IMR-90 (cell line): ENCODE measurements around the gene THOC2. TPM values are rescaled to one million over a fixed set of nuclear protein-coding genes. Genes with fewer than 3 reads are reported as not detected.

Experiments used
- ATAC-seq: fragments of 200-7000 bp; cut with Tn5 transposase; 2 replicates; pipeline ENCODE4 v1.9.1; 2020; ENCODE audit warnings: low read depth, mild to moderate bottlenecking, moderate library complexity
- BruUV-seq: library from RNA; stranded (reverse); fragments of 400-500 nt; replicated peaks from 2 replicates; lab custom pipeline; 2021; lab: Mats Ljungman, UMichigan
- CTCF ChIA-PET: fragments of 300-600 bp; formaldehyde crosslinking; extraction: SDS; loops from one replicate; lab custom pipeline; 2021; ENCODE audit warnings: antibody characterized with exemption; lab: Yijun Ruan, JAX
- POLR2A ChIA-PET: fragments of 300-600 bp; sonication (Branson Sonifier 250); formaldehyde crosslinking; loops from one replicate; lab custom pipeline; 2022; ENCODE audit warnings: antibody characterized with exemption; ENCODE audit not compliant: unreplicated experiment; lab: Charles Lee
- DNase-seq: peaks from one replicate; pipeline ENCODE4 v3.0.0; 2013
- H2AFZ ChIP-seq: replicated peaks from 2 replicates; pipeline ENCODE3; 2013; ENCODE audit warnings: low read length, mild to moderate bottlenecking; ENCODE audit not compliant: poor library complexity
- H2AK5ac ChIP-seq: 2 replicates; pipeline ENCODE4 v1.6.1; 2013; ENCODE audit warnings: low read depth, low read length, inconsistent platforms
- H2AK9ac ChIP-seq: replicated peaks from 2 replicates; pipeline ENCODE3; 2013; ENCODE audit warnings: mild to moderate bottlenecking, low read depth, low read length, moderate library complexity; ENCODE audit not compliant: poor library complexity
- H2BK120ac ChIP-seq: 2 replicates; pipeline ENCODE4 v1.6.1; 2013; ENCODE audit warnings: low read depth, low read length, inconsistent platforms
- H2BK15ac ChIP-seq: 3 replicates; pipeline ENCODE4 v1.6.1; 2013; ENCODE audit warnings: low read depth, low read length, inconsistent platforms
- H2BK20ac ChIP-seq: 2 replicates; pipeline ENCODE4 v1.6.1; 2013; ENCODE audit warnings: low read depth, mild to moderate bottlenecking, inconsistent platforms, low read length, moderate library complexity
- H2BK5ac ChIP-seq: 2 replicates; pipeline ENCODE4 v1.6.1; 2013; ENCODE audit warnings: mild to moderate bottlenecking, low read depth, low read length, inconsistent platforms; ENCODE audit not compliant: poor library complexity, severe bottlenecking
- H3K14ac ChIP-seq: replicated peaks from 2 replicates; pipeline ENCODE4 v1.6.1; 2013; ENCODE audit warnings: low read depth, low read length, inconsistent platforms
- H3K18ac ChIP-seq: 2 replicates; pipeline ENCODE4 v1.6.1; 2013; ENCODE audit warnings: low read depth, low read length, control low read depth
- H3K23ac ChIP-seq: 2 replicates; pipeline ENCODE4 v1.6.1; 2013; ENCODE audit warnings: low read depth, low read length, inconsistent platforms
- H3K27ac ChIP-seq: 2 replicates; pipeline ENCODE4 v1.5.1; 2013; ENCODE audit warnings: mild to moderate bottlenecking, control low read depth, low read length; ENCODE audit not compliant: insufficient read depth
- H3K27me3 ChIP-seq: 2 replicates; pipeline ENCODE4 v1.6.1; 2013; ENCODE audit warnings: low read length; ENCODE audit not compliant: control insufficient read depth, insufficient read depth
- H3K36me3 ChIP-seq: 2 replicates; pipeline ENCODE4 v1.6.1; 2013; ENCODE audit warnings: low read length, mixed read lengths; ENCODE audit not compliant: control insufficient read depth, insufficient read depth
- H3K4ac ChIP-seq: 2 replicates; pipeline ENCODE4 v1.6.1; 2013; ENCODE audit warnings: low read depth, low read length, inconsistent platforms
- H3K4me1 ChIP-seq: 2 replicates; pipeline ENCODE4 v1.6.1; 2013; ENCODE audit warnings: low read length, mixed read lengths; ENCODE audit not compliant: control insufficient read depth, insufficient read depth
- H3K4me2 ChIP-seq: 2 replicates; pipeline ENCODE4 v1.6.1; 2013; ENCODE audit warnings: low read depth, mild to moderate bottlenecking, control low read depth, low read length, moderate library complexity
- H3K4me3 ChIP-seq: 2 replicates; pipeline ENCODE4 v1.5.1; 2013; ENCODE audit warnings: low read depth, mild to moderate bottlenecking, control low read depth, low read length, moderate library complexity; ENCODE audit not compliant: insufficient read depth
- H3K56ac ChIP-seq: 2 replicates; pipeline ENCODE4 v1.6.1; 2013; ENCODE audit warnings: low read length, inconsistent platforms; ENCODE audit not compliant: insufficient read depth; ENCODE audit errors: extremely low read depth
- H3K79me1 ChIP-seq, 2 experiments: 2 replicates each; pipeline ENCODE4 v1.6.1; 2013; ENCODE audit warnings: low read length in 2 of 2, inconsistent platforms in 1 of 2, low read depth in 1 of 2
- H3K9ac ChIP-seq: 2 replicates; pipeline ENCODE4 v1.6.1; 2013; ENCODE audit warnings: low read depth, low read length, control low read depth
- H3K9me1 ChIP-seq: 2 replicates; pipeline ENCODE4 v1.6.1; 2013; ENCODE audit warnings: low read length, inconsistent platforms; ENCODE audit not compliant: insufficient read depth
- H3K9me3 ChIP-seq: 2 replicates; pipeline ENCODE4 v1.6.1; 2013; ENCODE audit warnings: low read length; ENCODE audit not compliant: control insufficient read depth, insufficient read depth
- H4K20me1 ChIP-seq: 2 replicates; pipeline ENCODE4 v1.6.1; 2013; ENCODE audit warnings: low read length, inconsistent platforms; ENCODE audit not compliant: insufficient read depth
- H4K5ac ChIP-seq: 2 replicates; pipeline ENCODE4 v1.6.1; 2013; ENCODE audit warnings: mild to moderate bottlenecking, low read depth, low read length, control low read depth
- H4K8ac ChIP-seq, 2 experiments: 2 replicates each; pipeline ENCODE4 v1.6.1; 2013; ENCODE audit warnings: low read depth in 2 of 2, low read length in 2 of 2, control low read depth in 1 of 2, inconsistent platforms in 1 of 2
- H4K91ac ChIP-seq: 2 replicates; pipeline ENCODE4 v1.6.1; 2013; ENCODE audit warnings: low read depth, low read length, inconsistent platforms; ENCODE audit not compliant: insufficient read depth
- BHLHE40 ChIP-seq: fragments of 150-350 bp; IDR thresholded peaks from 2 replicates; pipeline ENCODE4 v1.6.1; 2016; ENCODE audit warnings: mild to moderate bottlenecking, low read depth, low read length
- CEBPB ChIP-seq: IDR thresholded peaks from 2 replicates; pipeline ENCODE4 v1.6.1; 2012; ENCODE audit warnings: low read depth, low read length, improper control_type of control experiment
- FOS ChIP-seq: fragments of 150-350 bp; IDR thresholded peaks from 2 replicates; pipeline ENCODE4 v1.6.1; 2016; ENCODE audit warnings: low read depth, low read length
- MAFK ChIP-seq: IDR thresholded peaks from 2 replicates; pipeline ENCODE4 v1.6.1; 2012; ENCODE audit warnings: low read depth, low read length, improper control_type of control experiment
- MXI1 ChIP-seq: IDR thresholded peaks from 2 replicates; pipeline ENCODE4 v1.6.1; 2012; ENCODE audit warnings: low read depth, mild to moderate bottlenecking, low read length, moderate library complexity, borderline replicate concordance
- NFE2L2 ChIP-seq: fragments of 150-350 bp; IDR thresholded peaks from 2 replicates; pipeline ENCODE4 v1.6.1; 2016; ENCODE audit warnings: low read depth, mild to moderate bottlenecking, low read length
- POLR2A ChIP-seq: IDR thresholded peaks from 2 replicates; pipeline ENCODE4 v1.6.1; 2012; ENCODE audit warnings: mild to moderate bottlenecking, low read depth, low read length
- RCOR1 ChIP-seq: IDR thresholded peaks from 2 replicates; pipeline ENCODE4 v1.6.1; 2012; ENCODE audit warnings: mild to moderate bottlenecking, low read length, improper control_type of control experiment; ENCODE audit not compliant: insufficient replicate concordance
- SMC3 ChIP-seq: fragments of 150-350 bp; IDR thresholded peaks from 2 replicates; pipeline ENCODE4 v1.6.1; 2016; ENCODE audit warnings: low read depth, mild to moderate bottlenecking, antibody characterized with exemption, low read length, moderate library complexity
- WGBS, 2 experiments: methylation state at CpG; one replicate each; pipeline versions ENCODE4 v1.1.5 to v1.1.7; 2013; ENCODE audit warnings: missing lambda C conversion rate in 2 of 2; ENCODE audit not compliant: insufficient read length in 1 of 2; ENCODE audit errors: extremely low coverage in 2 of 2; 5-methylcytosine and 5-hydroxymethylcytosine counted together
- dilution Hi-C: fragments of 300-500 bp; cut with HindIII; formaldehyde crosslinking; loops from one replicate; pipeline ENCODE4 v1.14.3; 2018; ENCODE audit warnings: low sequenced_read_pairs; ENCODE audit not compliant: unreplicated experiment
- in situ Hi-C: fragments of 300-500 bp; cut with MboI; formaldehyde crosslinking; loops from 3 replicates; pipeline ENCODE4 v1.14.3; 2019; ENCODE audit warnings: low sequenced_read_pairs, inconsistent platforms, mixed read lengths
- intact Hi-C: fragments of 100-400 bp; cut with micrococcal nuclease; formaldehyde crosslinking; loops from 2 replicates; pipeline ENCODE4 v1.10.0; 2022
- polyA plus RNA-seq, 3 experiments: library from polyadenylated mRNA; depleted of rRNA; stranded (reverse); fragments of >200 nt; gene quantifications; 2 replicates each; pipeline ENCODE4 v1.2.3, GENCODE V29; 2012; ENCODE audit warnings: low replicate concordance in 1 of 3
- total RNA-seq: library from RNA; depleted of rRNA; stranded (reverse); fragments of >200 nt; gene quantifications from 2 replicates; pipeline ENCODE4 v1.2.3, GENCODE V29; 2012
- TF ChIP-seq, protein P1 (sequence below): fragments of 150-350 bp; IDR thresholded peaks from 2 replicates; pipeline ENCODE4 v1.6.1; 2017; ENCODE audit warnings: mild to moderate bottlenecking, antibody characterized with exemption, low read length, low read depth

Gene THOC2
- total and polyA plus RNA-seq, 2 of the 4 experiments (the other 2 are of a cell fraction) = 42.9 to 58.8 TPM

DNA sequence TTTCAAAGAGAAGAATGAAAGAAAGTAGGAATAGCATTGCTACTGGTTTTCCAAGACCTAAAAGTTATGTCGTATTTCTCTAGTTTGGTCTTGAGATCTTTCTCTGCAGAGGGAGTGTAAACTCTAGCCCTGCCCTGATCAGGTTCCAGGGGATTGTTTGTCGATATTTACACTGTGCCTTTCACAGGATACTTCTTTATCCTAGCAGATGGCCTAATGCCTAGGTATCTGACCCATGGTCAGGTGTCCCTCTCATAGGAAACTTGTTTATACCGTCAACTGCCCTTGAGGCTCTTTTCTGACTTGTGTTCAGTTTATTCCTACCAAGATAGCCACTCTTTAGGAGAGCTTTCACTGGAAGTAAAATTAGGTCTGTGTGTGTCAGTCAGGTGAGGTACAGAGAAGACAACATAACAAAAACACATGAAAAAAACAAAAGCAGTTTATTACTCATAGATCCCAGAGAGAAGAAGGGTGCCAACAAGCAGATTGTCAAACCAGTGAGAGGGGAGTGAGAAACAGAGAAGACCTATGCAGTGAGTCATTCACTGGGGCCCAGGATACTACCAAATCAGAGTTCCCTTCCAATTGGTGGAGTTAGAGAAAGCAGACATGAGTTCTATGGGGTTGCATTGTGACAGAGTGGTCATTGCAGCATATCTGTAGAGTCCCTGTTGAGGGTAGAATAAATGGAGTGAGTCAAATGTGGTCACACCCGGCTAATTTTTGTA lies 40.6 kb upstream of the THOC2 start:
- H3K4me1 ChIP-seq = no peaks in the 10 kb centered on the region
- H3K79me1 ChIP-seq = no peaks in the 10 kb centered on the region
- no peak overlapping the region for H3K23ac ChIP-seq
- H3K9me3 ChIP-seq = no peaks in the 10 kb centered on the region
- no peak overlapping the region for H2AK9ac ChIP-seq
- H4K91ac ChIP-seq = no peak overlapping the region
- no peak overlapping the region for H3K4me2 ChIP-seq
- no peak overlapping the region for H2AFZ ChIP-seq
- H3K14ac ChIP-seq = no peak overlapping the region
- no peaks in the 10 kb centered on the region for H3K27me3 ChIP-seq
- H4K5ac ChIP-seq = no peak overlapping the region
- H4K20me1 ChIP-seq = no peaks in the 10 kb centered on the region
- H3K9ac ChIP-seq = no peak overlapping the region
- no peak overlapping the region for H3K4me3 ChIP-seq
- no peak overlapping the region for H2BK20ac ChIP-seq
- dilution Hi-C loops = no loop called here
- no peak overlapping the region for H3K4ac ChIP-seq
- in situ Hi-C loops = no loop called here
- POLR2A ChIA-PET = no interaction called here
- CTCF ChIA-PET = interaction anchor here (0.6 kb wide), 2 partner anchors 9 to 1779 kb away, joined by 3 to 8 read pairs; no protein-coding TSS in a partner anchor
- H3K18ac ChIP-seq = no peak overlapping the region
- H3K27ac ChIP-seq = no peak overlapping the region
- no peaks in the 10 kb centered on the region for H3K36me3 ChIP-seq
- H2AK5ac ChIP-seq = no peak overlapping the region
- H4K8ac ChIP-seq = no peak overlapping the region
- TF ChIP-seq RCOR1 (no peak), MXI1 (no peak), FOS (no peak), MAFK (no peak), SMC3 (no peak), POLR2A (no peak), BHLHE40 (no peak), NFE2L2 (no peak), CEBPB (no peak)
- TF ChIP-seq, protein P1, sequence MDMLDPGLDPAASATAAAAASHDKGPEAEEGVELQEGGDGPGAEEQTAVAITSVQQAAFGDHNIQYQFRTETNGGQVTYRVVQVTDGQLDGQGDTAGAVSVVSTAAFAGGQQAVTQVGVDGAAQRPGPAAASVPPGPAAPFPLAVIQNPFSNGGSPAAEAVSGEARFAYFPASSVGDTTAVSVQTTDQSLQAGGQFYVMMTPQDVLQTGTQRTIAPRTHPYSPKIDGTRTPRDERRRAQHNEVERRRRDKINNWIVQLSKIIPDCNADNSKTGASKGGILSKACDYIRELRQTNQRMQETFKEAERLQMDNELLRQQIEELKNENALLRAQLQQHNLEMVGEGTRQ = no peak
- H3K56ac ChIP-seq = no peak overlapping the region
- no peaks in the 10 kb centered on the region for H3K9me1 ChIP-seq
- intact Hi-C loops = no loop called here
- no peak overlapping the region for H2BK120ac ChIP-seq
- no TSS peak for BruUV-seq
- 17% methylated on average over 1 of the region's 4 CpGs; no CpG with 5 or more reads in 1 of the 2 experiments for WGBS, 2 experiments
- DNase-seq = no peak
- no peak for ATAC-seq
- no peak overlapping the region for H2BK5ac ChIP-seq
- no peak overlapping the region for H2BK15ac ChIP-seq
